Neural cell (in vitro differentiated cells): ENCODE data around the gene RRBP1. TPM values are rescaled to one million over a fixed set of nuclear protein-coding genes. Genes with fewer than 3 reads are reported as not detected.

ENCODE experiments used
- H2AFZ ChIP-seq: fragments of 200-600, 300-800 bp; sonication (generic), shearing (Covaris generic); 2 replicates; pipeline ENCODE4 v1.6.0; 2014; ENCODE audit warnings: low read depth, mild to moderate bottlenecking, antibody characterized with exemption, low read length, moderate library complexity
- H3F3A ChIP-seq: fragments of 200-600 bp; shearing (Covaris generic); 2 replicates; pipeline ENCODE4 v1.6.1; 2016; ENCODE audit warnings: mild to moderate bottlenecking, moderate library complexity, mixed read lengths, antibody characterized with exemption, low read length; ENCODE audit not compliant: insufficient read depth, poor library complexity, severe bottlenecking
- H3K27ac ChIP-seq: fragments of 200-600, 300-800 bp; sonication (generic), shearing (Covaris generic); 2 replicates; pipeline ENCODE4 v1.5.1; 2014; ENCODE audit warnings: mild to moderate bottlenecking, low read length, moderate library complexity
- H3K27me3 ChIP-seq: fragments of 300-800, 200-600 bp; sonication (generic), shearing (Covaris generic); 2 replicates; pipeline ENCODE4 v1.6.0; 2014; ENCODE audit warnings: mild to moderate bottlenecking, low read depth, low read length, moderate library complexity; ENCODE audit not compliant: insufficient read depth
- H3K36me3 ChIP-seq: fragments of 300-800, 200-600 bp; sonication (generic), shearing (Covaris generic); 2 replicates; pipeline ENCODE4 v1.5.1; 2014; ENCODE audit warnings: mild to moderate bottlenecking, antibody characterized with exemption, low read length, moderate library complexity; ENCODE audit not compliant: insufficient read depth
- H3K4me2 ChIP-seq: fragments of 300-800, 200-600 bp; sonication (generic), shearing (Covaris generic); 2 replicates; pipeline ENCODE4 v1.6.0; 2014; ENCODE audit warnings: mild to moderate bottlenecking, low read length
- H3K4me3 ChIP-seq: fragments of 300-800, 200-600 bp; sonication (generic), shearing (Covaris generic); 2 replicates; pipeline ENCODE4 v1.5.1; 2014; ENCODE audit warnings: mild to moderate bottlenecking, low read length, moderate library complexity
- H3K79me2 ChIP-seq: fragments of 200-600 bp; shearing (Covaris generic); replicated peaks from 2 replicates; pipeline ENCODE4 v1.6.0; 2014; ENCODE audit warnings: mild to moderate bottlenecking, low read length, moderate library complexity; ENCODE audit not compliant: insufficient read depth
- H3K9ac ChIP-seq: fragments of 300-800, 200-600 bp; sonication (generic), shearing (Covaris generic); 2 replicates; pipeline ENCODE4 v1.6.1; 2016; ENCODE audit warnings: mild to moderate bottlenecking, low read length, mixed read lengths
- H3K9me2 ChIP-seq: fragments of 200-600 bp; shearing (Covaris generic); 2 replicates; pipeline ENCODE4 v1.6.1; 2016; ENCODE audit warnings: mild to moderate bottlenecking, low read length, mixed read lengths; ENCODE audit not compliant: insufficient read depth
- H3K9me3 ChIP-seq: fragments of 200-600, 300-800 bp; sonication (generic), shearing (Covaris generic); 2 replicates; pipeline ENCODE4 v1.6.1; 2016; ENCODE audit warnings: mild to moderate bottlenecking, mixed run types, low read length, moderate library complexity, mixed read lengths
- H4K20me1 ChIP-seq: fragments of 200-600 bp; shearing (Covaris generic); 2 replicates; pipeline ENCODE4 v1.6.1; 2016; ENCODE audit warnings: mild to moderate bottlenecking, mixed run types; ENCODE audit not compliant: insufficient read depth
- EP300 ChIP-seq: fragments of 450-650 bp; conservative IDR thresholded peaks from 2 replicates; pipeline ENCODE4 v1.6.1; 2014; ENCODE audit warnings: antibody characterized with exemption, mild to moderate bottlenecking, moderate library complexity; ENCODE audit not compliant: poor library complexity, severe bottlenecking
- EZH2 ChIP-seq: fragments of 200-600, 300-800 bp; shearing (Covaris generic), sonication (generic); IDR thresholded peaks from 2 replicates; pipeline ENCODE4 v1.6.1; 2014; ENCODE audit warnings: antibody characterized with exemption, low read length, borderline replicate concordance, mild to moderate bottlenecking; ENCODE audit not compliant: insufficient read depth, poor library complexity, severe bottlenecking
- MXI1 ChIP-seq: fragments of 450-650 bp; conservative IDR thresholded peaks from 2 replicates; pipeline ENCODE4 v1.6.1; 2014; ENCODE audit warnings: antibody characterized with exemption, mild to moderate bottlenecking; ENCODE audit not compliant: poor library complexity, severe bottlenecking
- POLR2AphosphoS5 ChIP-seq: IDR thresholded peaks from 2 replicates; pipeline ENCODE4 v1.6.1; 2012
- RAD21 ChIP-seq: fragments of 450-650 bp; conservative IDR thresholded peaks from 2 replicates; pipeline ENCODE4 v1.6.1; 2014; ENCODE audit warnings: antibody characterized with exemption, mild to moderate bottlenecking, moderate library complexity
- SMC3 ChIP-seq: fragments of 450-650 bp; conservative IDR thresholded peaks from 2 replicates; pipeline ENCODE4 v1.6.1; 2014; ENCODE audit warnings: antibody characterized with exemption, mild to moderate bottlenecking, moderate library complexity; ENCODE audit not compliant: poor library complexity
- TAF1 ChIP-seq: IDR thresholded peaks from 2 replicates; pipeline ENCODE4 v1.6.1; 2012; ENCODE audit warnings: low read depth
- polyA plus RNA-seq: library from polyadenylated mRNA; depleted of rRNA; stranded (reverse); fragments of >200 nt; gene quantifications from 2 replicates; pipeline ENCODE4 v1.2.3, GENCODE V29; 2014
- TF ChIP-seq, protein P1 (sequence below): IDR thresholded peaks from 2 replicates; pipeline ENCODE4 v1.6.1; 2012; ENCODE audit warnings: borderline replicate concordance
- TF ChIP-seq, protein P2 (sequence below): fragments of 450-650 bp; IDR thresholded peaks from 2 replicates; pipeline ENCODE4 v1.5.1; 2014; ENCODE audit warnings: antibody characterized with exemption, mild to moderate bottlenecking, moderate library complexity; ENCODE audit not compliant: poor library complexity, severe bottlenecking

RRBP1 gene
- polyA plus RNA-seq, 1 donor from 2014 or later, result 2.2 TPM

DNA sequence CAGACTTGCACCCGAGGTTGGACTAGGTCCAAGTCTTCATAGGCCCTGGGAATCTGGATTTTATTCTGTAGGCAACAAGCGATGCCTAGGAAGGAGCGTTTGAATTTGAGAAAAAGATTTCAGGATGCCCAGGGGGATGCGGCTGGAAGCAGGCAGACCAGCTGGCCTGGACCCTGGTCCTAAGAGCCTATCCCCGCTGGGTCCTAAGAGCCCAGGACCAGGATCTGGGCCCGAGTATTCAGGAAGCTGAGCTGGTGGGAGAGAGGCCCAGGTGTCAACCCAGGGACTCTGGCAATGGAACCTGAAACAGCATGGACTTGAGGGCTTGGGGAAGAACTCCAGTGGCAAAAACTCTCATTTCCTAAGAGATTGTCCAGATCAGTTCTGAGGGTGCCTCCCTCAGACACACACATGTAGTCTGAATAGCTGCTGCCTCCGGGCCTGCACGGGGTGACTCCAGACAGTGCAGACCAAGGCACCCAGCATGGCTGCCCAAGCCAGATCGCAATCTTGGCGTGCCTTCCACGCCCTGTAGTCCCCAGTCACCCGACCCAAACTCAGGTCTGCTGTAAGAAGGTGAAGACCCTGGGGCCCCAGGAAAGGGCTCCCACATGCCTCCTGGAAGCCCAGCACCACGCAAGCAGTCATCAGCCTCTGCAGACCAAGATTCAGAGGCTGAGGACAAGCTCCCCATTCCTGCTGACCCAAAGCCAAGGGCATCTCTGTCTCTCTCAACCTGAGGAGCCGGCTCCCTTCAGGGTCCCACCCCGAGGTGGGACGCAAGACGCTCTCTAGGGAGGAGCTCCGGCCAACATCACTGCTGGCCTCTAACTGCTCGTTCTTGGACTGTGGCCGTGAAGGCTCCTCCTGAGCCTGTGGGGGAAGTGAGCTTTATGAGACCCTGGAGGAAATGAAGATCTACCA lies 34.4 kb downstream of the RRBP1 start:
- Histone ChIP-seq H3F3A (no peaks in the 10 kb centered on the region), H3K27ac (no peak overlapping the region), H3K4me3 (no peak overlapping the region), H3K9me3 (no peaks in the 10 kb centered on the region), H2AFZ (no peak overlapping the region), H4K20me1 (no peaks in the 10 kb centered on the region), H3K27me3 (peaks cover 22% of the 10 kb centered on the region), H3K36me3 (no peaks in the 10 kb centered on the region), H3K9me2 (no peaks in the 10 kb centered on the region), H3K9ac (no peak overlapping the region), H3K4me2 (no peak overlapping the region), H3K79me2 (no peaks in the 10 kb centered on the region)
- TF ChIP-seq, protein P1, sequence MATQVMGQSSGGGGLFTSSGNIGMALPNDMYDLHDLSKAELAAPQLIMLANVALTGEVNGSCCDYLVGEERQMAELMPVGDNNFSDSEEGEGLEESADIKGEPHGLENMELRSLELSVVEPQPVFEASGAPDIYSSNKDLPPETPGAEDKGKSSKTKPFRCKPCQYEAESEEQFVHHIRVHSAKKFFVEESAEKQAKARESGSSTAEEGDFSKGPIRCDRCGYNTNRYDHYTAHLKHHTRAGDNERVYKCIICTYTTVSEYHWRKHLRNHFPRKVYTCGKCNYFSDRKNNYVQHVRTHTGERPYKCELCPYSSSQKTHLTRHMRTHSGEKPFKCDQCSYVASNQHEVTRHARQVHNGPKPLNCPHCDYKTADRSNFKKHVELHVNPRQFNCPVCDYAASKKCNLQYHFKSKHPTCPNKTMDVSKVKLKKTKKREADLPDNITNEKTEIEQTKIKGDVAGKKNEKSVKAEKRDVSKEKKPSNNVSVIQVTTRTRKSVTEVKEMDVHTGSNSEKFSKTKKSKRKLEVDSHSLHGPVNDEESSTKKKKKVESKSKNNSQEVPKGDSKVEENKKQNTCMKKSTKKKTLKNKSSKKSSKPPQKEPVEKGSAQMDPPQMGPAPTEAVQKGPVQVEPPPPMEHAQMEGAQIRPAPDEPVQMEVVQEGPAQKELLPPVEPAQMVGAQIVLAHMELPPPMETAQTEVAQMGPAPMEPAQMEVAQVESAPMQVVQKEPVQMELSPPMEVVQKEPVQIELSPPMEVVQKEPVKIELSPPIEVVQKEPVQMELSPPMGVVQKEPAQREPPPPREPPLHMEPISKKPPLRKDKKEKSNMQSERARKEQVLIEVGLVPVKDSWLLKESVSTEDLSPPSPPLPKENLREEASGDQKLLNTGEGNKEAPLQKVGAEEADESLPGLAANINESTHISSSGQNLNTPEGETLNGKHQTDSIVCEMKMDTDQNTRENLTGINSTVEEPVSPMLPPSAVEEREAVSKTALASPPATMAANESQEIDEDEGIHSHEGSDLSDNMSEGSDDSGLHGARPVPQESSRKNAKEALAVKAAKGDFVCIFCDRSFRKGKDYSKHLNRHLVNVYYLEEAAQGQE, result no peak
- TF ChIP-seq EZH2, result no peak
- no peak for TF ChIP-seq RAD21
- no peak for TF ChIP-seq TAF1
- TF ChIP-seq SMC3, result no peak
- no peak for TF ChIP-seq EP300
- TF ChIP-seq MXI1, result no peak
- TF ChIP-seq, protein P2, sequence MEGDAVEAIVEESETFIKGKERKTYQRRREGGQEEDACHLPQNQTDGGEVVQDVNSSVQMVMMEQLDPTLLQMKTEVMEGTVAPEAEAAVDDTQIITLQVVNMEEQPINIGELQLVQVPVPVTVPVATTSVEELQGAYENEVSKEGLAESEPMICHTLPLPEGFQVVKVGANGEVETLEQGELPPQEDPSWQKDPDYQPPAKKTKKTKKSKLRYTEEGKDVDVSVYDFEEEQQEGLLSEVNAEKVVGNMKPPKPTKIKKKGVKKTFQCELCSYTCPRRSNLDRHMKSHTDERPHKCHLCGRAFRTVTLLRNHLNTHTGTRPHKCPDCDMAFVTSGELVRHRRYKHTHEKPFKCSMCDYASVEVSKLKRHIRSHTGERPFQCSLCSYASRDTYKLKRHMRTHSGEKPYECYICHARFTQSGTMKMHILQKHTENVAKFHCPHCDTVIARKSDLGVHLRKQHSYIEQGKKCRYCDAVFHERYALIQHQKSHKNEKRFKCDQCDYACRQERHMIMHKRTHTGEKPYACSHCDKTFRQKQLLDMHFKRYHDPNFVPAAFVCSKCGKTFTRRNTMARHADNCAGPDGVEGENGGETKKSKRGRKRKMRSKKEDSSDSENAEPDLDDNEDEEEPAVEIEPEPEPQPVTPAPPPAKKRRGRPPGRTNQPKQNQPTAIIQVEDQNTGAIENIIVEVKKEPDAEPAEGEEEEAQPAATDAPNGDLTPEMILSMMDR, result no peak
- TF ChIP-seq POLR2AphosphoS5, result no peak

DNA sequence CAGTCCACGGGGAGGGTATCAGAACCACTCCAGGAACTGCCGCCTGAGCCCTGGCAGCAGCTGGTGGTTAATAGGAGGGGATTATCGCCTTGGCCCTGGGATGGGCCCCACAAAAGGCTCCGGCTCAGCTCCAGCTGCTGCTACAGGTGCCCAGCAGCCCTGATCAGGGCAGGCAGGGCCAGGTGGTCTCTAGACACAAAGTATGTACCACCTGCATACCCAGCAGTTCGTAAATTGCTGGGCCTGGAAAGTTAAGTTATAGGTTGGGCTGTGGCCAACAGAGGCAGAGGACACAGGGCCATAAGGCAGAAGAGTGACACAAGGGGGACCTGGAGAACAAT lies 35.1 kb downstream of the RRBP1 start:
- H3K4me3 ChIP-seq, result no peak overlapping the region
- no peak overlapping the region for H2AFZ ChIP-seq
- H3K36me3 ChIP-seq, result no peaks in the 10 kb centered on the region
- TF ChIP-seq MXI1 (no peak), EP300 (no peak), POLR2AphosphoS5 (no peak), TAF1 (no peak), RAD21 (no peak), SMC3 (no peak), EZH2 (no peak)
- TF ChIP-seq, protein P1, result no peak
- no peaks in the 10 kb centered on the region for H3K9me2 ChIP-seq
- peaks cover 25% of the 10 kb centered on the region for H3K27me3 ChIP-seq
- no peak overlapping the region for H3K27ac ChIP-seq
- H3F3A ChIP-seq, result no peaks in the 10 kb centered on the region
- no peak overlapping the region for H3K4me2 ChIP-seq
- H3K9ac ChIP-seq, result no peak overlapping the region
- no peaks in the 10 kb centered on the region for H3K9me3 ChIP-seq
- no peaks in the 10 kb centered on the region for H4K20me1 ChIP-seq
- H3K79me2 ChIP-seq, result no peaks in the 10 kb centered on the region
